C4-2B (cell line): ENCODE results near the gene FFAR2.

Source experiments
- H3K27ac ChIP-seq: fragments of 450-650 bp; 2 replicates; pipeline ENCODE4 v1.5.1; 2017
- CTCF ChIP-seq: fragments of 450-650 bp; conservative IDR thresholded peaks from 2 replicates; pipeline ENCODE4 v1.5.1; 2017; ENCODE audit warnings: mild to moderate bottlenecking
- ZFX ChIP-seq: fragments of 450-650 bp; IDR thresholded peaks from 2 replicates; pipeline ENCODE4 v1.6.1; 2017

The FFAR2 gene

DNA sequence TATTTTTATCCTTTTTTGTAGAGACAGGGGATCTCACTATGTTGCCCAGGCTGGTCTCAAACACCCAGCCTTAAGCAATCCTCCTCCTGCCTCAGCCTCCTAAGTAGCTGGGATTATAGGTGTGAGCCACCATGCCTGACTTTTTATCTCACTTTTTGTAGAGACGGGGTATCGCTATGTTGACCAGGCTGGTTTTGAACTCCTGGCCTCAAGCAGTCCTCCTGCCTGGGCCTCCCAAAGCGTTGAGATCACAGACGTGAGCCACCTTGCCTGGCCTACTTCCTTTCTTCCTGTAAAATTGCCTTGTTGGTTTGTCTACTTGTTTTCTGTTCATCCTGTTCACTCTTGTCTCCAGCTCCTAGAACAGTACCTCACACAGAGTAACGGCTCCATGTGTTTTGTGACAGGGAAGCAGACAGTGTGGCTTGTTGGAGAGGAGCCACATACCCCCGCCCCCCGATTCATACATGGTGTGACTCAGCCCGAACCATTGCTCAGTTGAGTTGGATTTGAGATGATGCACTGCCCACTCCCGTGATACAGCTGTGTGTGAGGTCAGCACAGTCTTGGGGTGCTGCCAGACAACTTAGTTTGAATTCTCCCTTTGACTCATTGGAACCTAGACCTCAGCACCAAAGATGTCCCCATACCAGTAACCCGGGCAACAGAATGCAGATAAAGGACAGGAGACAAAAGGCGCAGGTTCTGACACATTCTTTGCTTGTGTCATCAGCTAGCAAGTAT, 43.0 kb upstream of the FFAR2 start:
- H3K27ac ChIP-seq = no peak overlapping the region
- TF ChIP-seq CTCF (no peak), ZFX (no peak)

DNA sequence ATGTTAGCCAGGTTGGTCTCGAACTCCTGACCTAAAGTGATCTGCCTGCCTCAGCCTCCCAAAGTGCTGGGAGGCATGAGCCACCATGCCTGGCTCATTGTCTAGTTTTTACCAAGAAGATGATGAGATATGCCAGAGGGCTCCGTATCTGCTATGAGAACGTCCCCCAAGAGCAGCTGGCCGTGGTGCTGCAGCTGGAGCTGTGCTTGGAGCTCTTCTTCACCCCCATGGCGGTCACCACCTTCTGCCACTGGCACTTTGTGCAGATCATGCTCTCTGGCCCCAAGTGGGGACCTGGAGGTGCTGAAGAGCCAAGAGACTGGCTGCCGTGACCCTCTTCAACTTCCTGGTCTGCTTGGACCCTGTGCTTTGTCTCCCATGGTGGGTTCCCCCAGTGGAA, 40.4 kb upstream of the FFAR2 start:
- no peak overlapping the region for H3K27ac ChIP-seq
- TF ChIP-seq ZFX (no peak), CTCF (no peak)

- no peak overlapping the region for H3K27ac ChIP-seq
- TF ChIP-seq CTCF (no peak), ZFX (no peak)
These were observed 39.5 kb upstream of the FFAR2 start for GRCh38 chr19:35408284-35409171.

- TF ChIP-seq CTCF = no peak
- TF ChIP-seq ZFX = no peak
- H3K27ac ChIP-seq = no peak overlapping the region
These were observed 38.9 kb upstream of the FFAR2 start for GRCh38 chr19:35409191-35409590.

DNA sequence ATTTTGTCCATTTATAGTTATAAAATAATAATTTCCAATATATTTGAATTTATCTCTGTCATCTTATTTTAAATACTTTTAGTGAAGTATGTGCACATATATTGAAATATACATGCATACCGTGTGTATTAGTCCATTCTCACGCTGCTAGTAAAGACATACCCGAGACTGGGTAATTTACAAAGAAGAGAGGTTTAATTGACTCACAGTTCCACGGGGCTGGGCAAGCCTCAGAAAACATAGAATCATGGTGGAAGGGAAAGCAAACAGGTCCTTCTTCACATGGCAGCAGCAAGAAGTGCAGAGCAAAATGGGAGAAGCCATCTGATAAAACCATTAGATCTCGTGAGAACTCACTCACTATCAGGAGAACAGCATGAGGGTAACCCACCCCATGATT, 37.6 kb upstream of the FFAR2 start:
- TF ChIP-seq CTCF (no peak), ZFX (no peak)
- H3K27ac ChIP-seq = no peak overlapping the region

DNA sequence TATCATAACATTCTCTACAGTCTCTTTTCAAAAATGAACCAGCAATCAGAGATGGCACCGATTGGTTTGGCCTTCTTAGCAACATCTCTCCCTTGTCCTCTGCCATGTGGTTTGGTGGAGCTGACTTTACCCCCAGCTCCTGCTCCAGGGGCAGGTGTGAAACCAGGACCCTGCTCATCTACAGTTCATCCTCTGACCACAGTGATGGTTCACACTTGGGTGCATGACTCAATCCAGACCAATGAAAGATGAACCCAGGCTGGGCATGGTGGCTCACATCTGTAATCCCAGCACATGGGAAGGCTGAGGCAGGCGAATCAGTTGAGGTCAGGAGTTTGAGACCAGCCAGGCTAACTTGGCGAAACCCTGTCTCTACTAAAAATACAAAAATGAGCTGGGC, 33.6 kb upstream of the FFAR2 start:
- TF ChIP-seq CTCF = no peak
- no peak for TF ChIP-seq ZFX

GRCh38 chr19:35416331-35416730, 31.7 kb upstream of the FFAR2 start:
- no peak overlapping the region for H3K27ac ChIP-seq
- TF ChIP-seq CTCF (no peak), ZFX (no peak)

More for the DNA sequence above, 33.6 kb upstream of the FFAR2 start:
- no peak overlapping the region for H3K27ac ChIP-seq
